ENCODE results near the gene CACHD1.

The CACHD1 gene

DNA sequence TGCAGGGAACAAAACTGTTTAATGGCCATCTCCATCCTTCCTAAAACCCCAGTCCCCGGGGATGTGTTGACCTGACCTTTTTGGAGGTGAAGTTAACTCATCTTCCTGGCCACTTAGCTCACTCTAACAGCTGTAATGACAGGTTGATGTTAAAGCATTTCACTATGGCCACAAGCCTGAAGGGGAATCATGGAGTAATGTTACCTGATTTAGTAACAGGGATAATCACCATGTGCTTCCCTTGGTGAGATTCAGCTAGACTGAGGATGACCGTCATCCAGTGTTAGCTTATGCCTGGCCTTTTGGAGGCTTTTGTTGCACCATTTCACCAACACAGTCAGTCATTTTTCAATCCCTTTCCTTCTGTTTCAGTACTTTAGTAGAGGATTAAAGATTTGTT, 210.7 kb downstream of the CACHD1 start:
- Histone ChIP-seq H3K27me3 (ENCODE audit: insufficient read depth, poor library complexity, severe bottlenecking) (peaks cover 4% of the 10 kb centered on the region), H3K27ac (replicated peaks) (no peak overlapping the region), H3K4me3 (replicated peaks; ENCODE audit: insufficient read depth, low read length) (no peak overlapping the region)
- no peak for DNase-seq (ENCODE audit: low read depth in 1 of 2, low spot score in 1 of 2)
- TF ChIP-seq SPI1 (IDR thresholded peaks at IDR 0.05; ENCODE audit: borderline replicate concordance, low read depth) (no peak), POLR2AphosphoS5 (IDR thresholded peaks at IDR 0.05; ENCODE audit: low read depth) (no peak), GABPA (IDR thresholded peaks at IDR 0.05; ENCODE audit: low read depth) (no peak)
- TF ChIP-seq, protein P1, sequence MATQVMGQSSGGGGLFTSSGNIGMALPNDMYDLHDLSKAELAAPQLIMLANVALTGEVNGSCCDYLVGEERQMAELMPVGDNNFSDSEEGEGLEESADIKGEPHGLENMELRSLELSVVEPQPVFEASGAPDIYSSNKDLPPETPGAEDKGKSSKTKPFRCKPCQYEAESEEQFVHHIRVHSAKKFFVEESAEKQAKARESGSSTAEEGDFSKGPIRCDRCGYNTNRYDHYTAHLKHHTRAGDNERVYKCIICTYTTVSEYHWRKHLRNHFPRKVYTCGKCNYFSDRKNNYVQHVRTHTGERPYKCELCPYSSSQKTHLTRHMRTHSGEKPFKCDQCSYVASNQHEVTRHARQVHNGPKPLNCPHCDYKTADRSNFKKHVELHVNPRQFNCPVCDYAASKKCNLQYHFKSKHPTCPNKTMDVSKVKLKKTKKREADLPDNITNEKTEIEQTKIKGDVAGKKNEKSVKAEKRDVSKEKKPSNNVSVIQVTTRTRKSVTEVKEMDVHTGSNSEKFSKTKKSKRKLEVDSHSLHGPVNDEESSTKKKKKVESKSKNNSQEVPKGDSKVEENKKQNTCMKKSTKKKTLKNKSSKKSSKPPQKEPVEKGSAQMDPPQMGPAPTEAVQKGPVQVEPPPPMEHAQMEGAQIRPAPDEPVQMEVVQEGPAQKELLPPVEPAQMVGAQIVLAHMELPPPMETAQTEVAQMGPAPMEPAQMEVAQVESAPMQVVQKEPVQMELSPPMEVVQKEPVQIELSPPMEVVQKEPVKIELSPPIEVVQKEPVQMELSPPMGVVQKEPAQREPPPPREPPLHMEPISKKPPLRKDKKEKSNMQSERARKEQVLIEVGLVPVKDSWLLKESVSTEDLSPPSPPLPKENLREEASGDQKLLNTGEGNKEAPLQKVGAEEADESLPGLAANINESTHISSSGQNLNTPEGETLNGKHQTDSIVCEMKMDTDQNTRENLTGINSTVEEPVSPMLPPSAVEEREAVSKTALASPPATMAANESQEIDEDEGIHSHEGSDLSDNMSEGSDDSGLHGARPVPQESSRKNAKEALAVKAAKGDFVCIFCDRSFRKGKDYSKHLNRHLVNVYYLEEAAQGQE (IDR thresholded peaks at IDR 0.05; ENCODE audit: insufficient replicate concordance, low read depth) = no peak
- TF ChIP-seq, protein P2, sequence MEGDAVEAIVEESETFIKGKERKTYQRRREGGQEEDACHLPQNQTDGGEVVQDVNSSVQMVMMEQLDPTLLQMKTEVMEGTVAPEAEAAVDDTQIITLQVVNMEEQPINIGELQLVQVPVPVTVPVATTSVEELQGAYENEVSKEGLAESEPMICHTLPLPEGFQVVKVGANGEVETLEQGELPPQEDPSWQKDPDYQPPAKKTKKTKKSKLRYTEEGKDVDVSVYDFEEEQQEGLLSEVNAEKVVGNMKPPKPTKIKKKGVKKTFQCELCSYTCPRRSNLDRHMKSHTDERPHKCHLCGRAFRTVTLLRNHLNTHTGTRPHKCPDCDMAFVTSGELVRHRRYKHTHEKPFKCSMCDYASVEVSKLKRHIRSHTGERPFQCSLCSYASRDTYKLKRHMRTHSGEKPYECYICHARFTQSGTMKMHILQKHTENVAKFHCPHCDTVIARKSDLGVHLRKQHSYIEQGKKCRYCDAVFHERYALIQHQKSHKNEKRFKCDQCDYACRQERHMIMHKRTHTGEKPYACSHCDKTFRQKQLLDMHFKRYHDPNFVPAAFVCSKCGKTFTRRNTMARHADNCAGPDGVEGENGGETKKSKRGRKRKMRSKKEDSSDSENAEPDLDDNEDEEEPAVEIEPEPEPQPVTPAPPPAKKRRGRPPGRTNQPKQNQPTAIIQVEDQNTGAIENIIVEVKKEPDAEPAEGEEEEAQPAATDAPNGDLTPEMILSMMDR (IDR thresholded peaks at IDR 0.05; ENCODE audit: insufficient read depth, low read length) = no peak

DNA sequence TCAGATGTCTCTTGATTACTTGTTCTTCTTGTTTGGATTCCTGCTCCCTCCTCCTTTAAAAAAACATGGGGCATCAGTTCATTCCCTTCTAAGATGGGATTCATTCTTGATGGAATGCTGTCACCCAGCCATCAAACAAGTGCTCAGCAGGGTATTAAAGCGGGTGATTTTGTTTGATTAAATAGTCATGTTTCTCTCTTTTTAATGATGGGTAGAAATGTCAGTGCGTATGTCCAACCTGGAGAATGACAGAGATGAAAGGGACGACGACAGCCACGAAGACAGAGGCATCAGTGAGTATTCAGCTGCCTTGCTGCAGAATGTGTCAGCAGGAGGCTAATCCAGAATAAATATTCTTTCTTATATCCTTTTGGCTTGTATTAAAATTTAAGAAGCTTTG, 211.1 kb downstream of the CACHD1 start:
- Histone ChIP-seq H3K4me3 (replicated peaks; ENCODE audit: insufficient read depth, low read length) (no peak overlapping the region), H3K27ac (replicated peaks) (no peak overlapping the region), H3K27me3 (ENCODE audit: insufficient read depth, poor library complexity, severe bottlenecking) (peaks cover 4% of the 10 kb centered on the region)
- DNase-seq (ENCODE audit: low read depth in 1 of 2, low spot score in 1 of 2) = no peak
- no peak for TF ChIP-seq SPI1 (IDR thresholded peaks at IDR 0.05; ENCODE audit: borderline replicate concordance, low read depth)
- TF ChIP-seq, protein P1 (IDR thresholded peaks at IDR 0.05; ENCODE audit: insufficient replicate concordance, low read depth) = no peak
- TF ChIP-seq GABPA (IDR thresholded peaks at IDR 0.05; ENCODE audit: low read depth) = no peak
- TF ChIP-seq, protein P2 (IDR thresholded peaks at IDR 0.05; ENCODE audit: insufficient read depth, low read length) = no peak
- TF ChIP-seq POLR2AphosphoS5 (IDR thresholded peaks at IDR 0.05; ENCODE audit: low read depth) = no peak

DNA sequence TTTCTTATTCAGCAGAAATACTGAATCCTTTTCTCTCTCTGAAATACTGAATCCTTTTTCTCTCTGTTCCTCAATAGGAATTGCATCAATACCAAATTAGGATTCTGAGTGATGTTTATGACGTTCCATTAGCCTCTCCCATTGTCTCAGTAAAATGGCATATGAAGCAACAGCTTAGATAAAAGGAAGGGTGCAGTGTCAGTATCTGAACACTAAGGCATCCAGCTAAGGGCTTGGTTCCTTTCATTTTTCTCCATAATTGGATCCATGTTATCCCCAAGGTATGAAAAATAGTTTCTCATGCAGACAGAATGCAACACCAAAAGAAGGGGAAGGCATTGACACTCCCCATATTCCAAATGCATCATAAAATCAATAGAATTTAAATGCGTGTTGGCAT, 213.5 kb downstream of the CACHD1 start:
- no peak for DNase-seq (ENCODE audit: low read depth in 1 of 2, low spot score in 1 of 2)
- TF ChIP-seq, protein P1 (IDR thresholded peaks at IDR 0.05; ENCODE audit: insufficient replicate concordance, low read depth) = no peak
- TF ChIP-seq POLR2AphosphoS5 (IDR thresholded peaks at IDR 0.05; ENCODE audit: low read depth) = no peak
- TF ChIP-seq, protein P2 (IDR thresholded peaks at IDR 0.05; ENCODE audit: insufficient read depth, low read length) = no peak
- no peak for TF ChIP-seq SPI1 (IDR thresholded peaks at IDR 0.05; ENCODE audit: borderline replicate concordance, low read depth)
- no peak overlapping the region for H3K27ac ChIP-seq (replicated peaks)

More for the DNA sequence above, 213.5 kb downstream of the CACHD1 start:
- peaks cover 2% of the 10 kb centered on the region for H3K27me3 ChIP-seq (ENCODE audit: insufficient read depth, poor library complexity, severe bottlenecking)
- no peak overlapping the region for H3K4me3 ChIP-seq (replicated peaks; ENCODE audit: insufficient read depth, low read length)

All from HL-60 (cell line).